Activated CD4-positive, CD25-positive, alpha-beta regulatory T cell (primary cell): Measurements from ENCODE around the gene GCG.

ENCODE experiments used
- DNase-seq, 4 experiments: peaks; one replicate each; lab custom pipeline; 2025; lab: John Stamatoyannopoulos, UW

GCG gene

DNA sequence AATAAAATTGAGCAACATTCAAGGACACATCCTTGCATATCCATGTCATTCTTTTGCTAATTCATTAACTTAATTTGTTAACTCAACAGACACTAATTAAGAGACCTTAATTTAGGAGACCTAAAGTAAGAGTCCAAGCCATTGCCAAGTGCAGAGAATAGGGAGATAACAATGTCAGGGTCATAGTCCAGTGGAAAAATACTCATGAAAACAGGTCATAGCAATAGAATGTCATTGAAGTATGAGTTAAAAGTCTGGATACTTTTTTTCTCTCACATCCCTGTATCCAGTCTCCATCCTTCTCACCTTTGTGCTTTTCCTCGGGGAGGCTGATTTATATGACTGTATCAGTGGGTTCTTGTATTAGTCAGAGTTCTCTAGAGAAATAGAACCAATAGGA, 51.5 kb downstream of the GCG start:
- no peak for DNase-seq

DNA sequence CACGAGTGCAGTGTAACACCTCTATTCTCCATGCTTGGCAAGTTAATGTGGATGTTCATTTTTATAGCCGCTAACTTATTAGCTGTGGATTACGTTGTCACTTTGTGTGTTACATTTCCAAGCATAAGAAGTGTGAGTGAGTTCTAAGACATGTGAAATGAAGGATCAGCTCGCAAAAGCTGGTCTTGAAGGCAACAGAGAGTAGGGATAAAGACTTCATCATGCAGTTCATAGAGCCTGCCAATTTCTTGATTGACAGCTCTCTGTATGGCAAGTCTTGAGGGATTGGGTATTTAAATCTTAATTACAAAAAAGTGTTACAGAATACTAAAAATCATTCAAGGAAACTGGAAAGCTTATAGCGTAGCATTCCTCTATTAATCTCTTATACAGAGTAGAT, 52.2 kb downstream of the GCG start:
- no peak for DNase-seq
